BE2C (cell line): ENCODE data around the gene FBLN2.
A peak's percentile ranks its signal among the peaks of the same experiment; 100 is the strongest.

Experiments
- DNase-seq: peaks from one replicate; pipeline ENCODE4 v3.0.0-alpha.2; 2020
- H3K27me3 ChIP-seq: fragments of 250-450 bp; sonication (Bioruptor Pico); 2 replicates; pipeline ENCODE4 v1.5.1; 2020; ENCODE audit warnings: mild to moderate bottlenecking
- H3K36me3 ChIP-seq: fragments of 250-450 bp; sonication (Bioruptor Pico); 2 replicates; pipeline ENCODE4 v1.5.1; 2020; ENCODE audit warnings: mild to moderate bottlenecking
- H3K4me1 ChIP-seq: fragments of 250-450 bp; sonication (Bioruptor Pico); 2 replicates; pipeline ENCODE4 v1.5.1; 2020
- H3K4me3 ChIP-seq: 2 replicates; pipeline ENCODE4 v1.5.1; 2011; ENCODE audit warnings: low read depth, low read length
- H3K9me3 ChIP-seq: fragments of 250-450 bp; sonication (Bioruptor Pico); 2 replicates; pipeline ENCODE4 v1.5.1; 2020
- CTCF ChIP-seq: IDR thresholded peaks from 2 replicates; pipeline ENCODE4 v1.5.1; 2012; ENCODE audit warnings: mild to moderate bottlenecking, low read depth, low read length

FBLN2 gene

GRCh38 chr3:13662238-13662847 lies 113.4 kb downstream of the FBLN2 start:
- Histone ChIP-seq H3K4me1 (no peaks in the 10 kb centered on the region), H3K27me3 (no peaks in the 10 kb centered on the region; the same call in 1 of the 2 replicates), H3K4me3 (no peak overlapping the region), H3K9me3 (no peaks in the 10 kb centered on the region), H3K36me3 (no peaks in the 10 kb centered on the region)
- no peak for DNase-seq
- no peak for TF ChIP-seq CTCF

DNA sequence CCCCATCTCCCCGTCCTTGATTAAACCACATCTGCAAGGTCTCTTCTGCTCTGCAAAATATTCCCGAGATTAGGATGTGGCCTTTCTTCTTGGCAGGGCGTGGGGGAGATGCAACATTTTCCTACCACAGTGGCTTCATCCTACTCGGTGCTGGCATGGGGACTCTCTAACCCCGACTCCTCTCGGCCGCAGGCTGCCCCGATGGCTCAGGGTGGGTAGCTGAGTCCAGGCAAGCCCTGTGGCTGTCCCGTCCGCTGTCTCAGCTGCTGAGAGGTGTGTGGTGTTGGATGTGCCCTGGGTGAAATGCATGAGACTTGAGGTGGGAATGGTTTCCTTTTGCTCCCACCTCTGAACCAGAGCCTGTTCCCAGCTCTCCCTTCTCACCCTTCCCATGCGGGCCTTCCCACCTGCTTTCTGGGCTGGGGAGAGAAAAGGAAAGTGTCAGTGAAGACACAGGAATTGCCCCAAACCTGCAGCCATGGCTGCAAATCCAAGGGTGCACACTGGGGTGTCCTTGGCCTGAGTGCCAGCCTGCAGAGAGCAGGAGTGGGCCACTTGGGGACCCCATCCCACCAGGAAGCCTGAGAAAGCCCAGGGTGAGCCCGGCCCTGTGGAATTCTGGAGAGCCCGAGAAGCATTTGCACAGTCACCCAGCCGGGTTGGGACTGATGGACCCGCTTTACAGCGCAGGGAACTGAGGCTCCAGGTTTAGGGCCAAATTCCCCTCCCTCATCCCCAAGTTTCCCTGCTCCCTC lies 115.0 kb downstream of the FBLN2 start:
- Histone ChIP-seq H3K4me3 (no peak overlapping the region), H3K4me1 (no peaks in the 10 kb centered on the region), H3K36me3 (no peaks in the 10 kb centered on the region), H3K27me3 (no peaks in the 10 kb centered on the region), H3K9me3 (no peaks in the 10 kb centered on the region)
- no peak for TF ChIP-seq CTCF
- no peak for DNase-seq

DNA sequence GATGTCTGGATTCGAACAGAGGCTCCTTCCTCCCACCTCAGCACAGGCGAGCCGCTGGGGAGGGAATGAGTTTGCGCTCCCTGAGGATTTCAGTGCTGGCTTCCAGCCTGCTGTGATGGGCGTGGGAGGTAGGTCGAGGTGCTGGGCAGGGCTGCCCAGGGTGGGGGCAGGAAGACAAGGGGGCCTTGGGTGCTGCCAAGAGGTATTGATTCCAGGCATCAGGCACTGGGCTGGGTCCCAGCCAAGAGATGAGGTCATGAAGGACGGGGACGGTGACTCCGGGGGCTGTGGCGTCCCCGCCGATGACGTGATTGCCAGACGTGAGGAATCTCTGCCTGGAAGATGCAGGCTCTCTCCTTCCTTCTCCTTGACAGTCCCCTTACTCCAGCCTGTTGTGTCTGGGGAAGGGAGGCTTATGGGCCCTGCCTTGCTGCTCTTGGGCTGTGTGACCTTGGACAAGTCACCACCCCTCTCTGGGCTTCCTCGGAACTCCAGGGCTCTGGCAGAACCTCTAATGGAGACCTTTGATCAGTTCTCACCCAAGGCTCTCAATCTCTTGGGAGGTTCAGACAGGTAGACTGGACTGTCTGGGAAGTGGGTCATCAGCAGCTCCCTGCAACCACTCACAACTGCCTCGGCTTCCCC lies 116.8 kb downstream of the FBLN2 start:
- no peak for TF ChIP-seq CTCF
- no peaks in the 10 kb centered on the region for H3K27me3 ChIP-seq
- no peaks in the 10 kb centered on the region for H3K4me1 ChIP-seq
- H3K9me3 ChIP-seq = no peaks in the 10 kb centered on the region
- H3K4me3 ChIP-seq = no peak overlapping the region
- H3K36me3 ChIP-seq = no peaks in the 10 kb centered on the region
- DNase-seq = peak; percentile 29

- no peaks in the 10 kb centered on the region for H3K9me3 ChIP-seq
- TF ChIP-seq CTCF = no peak
- no peak overlapping the region for H3K4me3 ChIP-seq
- H3K4me1 ChIP-seq = no peaks in the 10 kb centered on the region
- H3K36me3 ChIP-seq = no peaks in the 10 kb centered on the region
- DNase-seq = no peak
- no peaks in the 10 kb centered on the region for H3K27me3 ChIP-seq
Measured at GRCh38 chr3:13666227-13666619, 117.3 kb downstream of the FBLN2 start.

DNA sequence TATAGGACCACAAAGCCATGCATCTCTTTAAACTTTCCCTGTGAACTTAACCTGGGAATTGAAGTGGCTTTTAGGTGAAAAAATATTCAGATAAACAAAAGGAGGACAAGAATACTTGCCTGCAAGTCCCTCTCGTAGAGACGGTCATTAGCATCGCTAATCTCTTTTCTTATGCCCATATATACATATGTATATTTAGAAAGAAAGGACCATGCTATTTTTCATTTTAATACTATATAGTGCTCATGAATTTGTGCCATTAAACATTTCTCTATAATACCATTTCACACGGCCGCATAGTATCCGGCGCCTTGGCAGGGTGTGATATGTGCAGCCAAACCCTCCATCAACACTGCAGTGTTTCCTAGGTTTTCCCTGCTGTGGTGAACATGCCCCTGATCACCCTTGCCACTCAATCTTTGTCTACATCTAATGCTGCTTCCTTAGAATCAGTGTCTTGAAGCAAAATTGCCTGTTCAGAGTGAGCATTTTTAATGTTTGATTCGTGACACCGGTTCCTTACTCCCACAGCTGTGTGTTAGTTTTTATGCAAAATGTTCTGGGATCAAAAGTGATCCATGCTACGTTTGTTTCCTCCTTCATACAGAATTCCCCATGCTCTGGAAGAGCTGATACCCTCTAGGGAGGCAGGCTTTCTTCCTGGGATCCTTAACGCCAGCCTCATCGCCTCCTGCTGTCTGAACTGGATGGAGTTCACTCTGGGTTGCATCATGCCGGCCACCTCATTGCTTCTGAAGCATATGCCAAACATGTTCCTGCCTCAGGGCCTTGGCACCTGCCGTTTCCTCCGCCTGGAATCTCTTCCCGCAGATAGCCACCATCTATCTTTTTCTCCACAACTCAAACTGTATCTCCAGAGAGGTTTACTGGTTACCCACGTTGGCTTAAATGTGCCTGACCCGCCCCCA lies 118.1 kb downstream of the FBLN2 start:
- Histone ChIP-seq H3K36me3 (no peaks in the 10 kb centered on the region), H3K27me3 (no peaks in the 10 kb centered on the region), H3K4me3 (no peak overlapping the region), H3K4me1 (no peaks in the 10 kb centered on the region), H3K9me3 (no peaks in the 10 kb centered on the region)
- DNase-seq = no peak
- TF ChIP-seq CTCF = no peak
